ENCODE measurements around the gene C1orf21.

C1orf21 gene

DNA sequence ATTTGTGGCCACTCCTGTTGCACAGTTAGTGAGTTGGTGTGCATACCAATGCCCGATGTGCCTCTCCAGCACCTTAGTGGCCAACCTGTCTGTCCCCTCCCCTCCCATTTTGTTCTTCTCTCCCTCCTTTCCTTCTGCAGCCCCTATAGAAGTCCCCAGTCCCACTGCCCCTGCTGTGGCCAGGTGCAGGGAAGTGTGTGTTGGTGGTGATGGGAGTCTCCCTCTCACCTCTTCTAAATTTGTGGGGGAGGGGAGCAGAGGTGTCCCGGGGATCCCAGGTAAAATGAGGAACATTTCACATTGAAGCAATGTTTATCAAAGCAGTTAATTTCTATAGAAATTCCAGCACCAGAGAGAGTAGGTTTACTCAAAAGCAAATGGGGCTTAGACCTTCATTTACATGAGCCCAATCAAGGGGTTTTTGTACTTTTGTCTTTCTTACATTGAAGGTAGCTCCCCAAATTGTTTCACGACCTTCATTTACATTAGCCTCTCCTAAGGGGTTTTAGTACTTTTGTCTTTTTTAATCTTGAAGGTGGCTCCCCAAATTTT lies 3.0 kb upstream of the C1orf21 start:
- Histone ChIP-seq H3K36me3 (ENCODE audit: control insufficient read depth in 1 of 2, insufficient read depth in 2 of 2, low read depth in 1 of 2, low read length in 2 of 2) (no peaks in the 10 kb centered on the region), H2BK5ac (ENCODE audit: low read depth, low read length, poor library complexity, severe bottlenecking) (no peak overlapping the region), H3K23ac (ENCODE audit: low read length in 2 of 2) (no peak overlapping the region), H4K8ac (ENCODE audit: low read length) (no peak overlapping the region), H3K79me1 (replicated peaks; ENCODE audit: low read length, poor library complexity, severe bottlenecking) (no peaks in the 10 kb centered on the region), H3K9me3 (ENCODE audit: control insufficient read depth, low read length) (no peaks in the 10 kb centered on the region), H3K27ac (ENCODE audit: low read length, poor library complexity, severe bottlenecking) (no peak overlapping the region), H3K18ac (ENCODE audit: low read depth in 1 of 2, low read length in 2 of 2) (no peak overlapping the region), H3K4me1 (ENCODE audit: control insufficient read depth, insufficient read depth, low read depth, low read length) (peaks cover 2% of the 10 kb centered on the region), H3K27me3 (ENCODE audit: control insufficient read depth in 1 of 2, insufficient read depth in 1 of 2, low read length in 2 of 2) (no peaks in the 10 kb centered on the region), H3K14ac (ENCODE audit: low read length in 2 of 2) (no peak overlapping the region), H2AFZ (ENCODE audit: low read depth, low read length) (no peak overlapping the region), H3K4me2 (ENCODE audit: low read length, poor library complexity, severe bottlenecking) (no peak overlapping the region), H3K9ac (ENCODE audit: low read length) (no peak overlapping the region), H2BK15ac (ENCODE audit: low read depth, poor library complexity, severe bottlenecking) (no peak overlapping the region), H2BK12ac (ENCODE audit: low read length in 2 of 2) (no peak overlapping the region), H3K4ac (ENCODE audit: low read depth in 1 of 2, low read length in 2 of 2) (no peak overlapping the region), H2AK5ac (ENCODE audit: low read length, severe bottlenecking) (no peak overlapping the region), H4K91ac (ENCODE audit: low read length) (no peak overlapping the region), H2BK120ac (ENCODE audit: low read depth, low read length) (no peak overlapping the region), H3K4me3 (ENCODE audit: insufficient read depth in 1 of 2, low read depth in 1 of 2, low read length in 2 of 2) (no peak overlapping the region)
- DNase-seq: no peak
- WGBS: no CpG with 5 or more reads among the region's 3 CpGs

DNA sequence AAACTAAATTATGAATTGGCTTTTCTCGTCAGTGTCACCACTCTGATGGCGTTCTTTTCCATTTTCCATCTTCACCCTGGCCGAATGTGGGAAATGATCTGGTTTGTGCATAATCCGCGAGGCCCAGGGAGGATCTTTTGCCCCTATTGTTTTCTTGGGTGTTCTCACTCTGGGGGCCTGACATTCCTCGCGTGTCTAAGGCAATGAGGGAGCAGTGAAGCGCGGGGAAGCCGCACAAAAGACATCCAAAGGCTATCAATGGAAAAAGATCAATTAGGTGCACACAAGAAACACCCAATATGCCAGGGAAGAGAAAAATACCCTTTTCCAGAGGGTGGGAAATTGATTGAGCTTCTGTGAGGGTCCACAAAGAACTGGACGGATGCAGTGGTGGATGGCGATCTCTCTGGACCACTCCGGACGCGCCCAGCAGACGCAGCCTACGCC lies 941 bp upstream of the C1orf21 start:
- peaks cover 8% of the 10 kb centered on the region for H3K79me1 ChIP-seq (replicated peaks; ENCODE audit: low read length, poor library complexity, severe bottlenecking)
- no peak overlapping the region for H2BK15ac ChIP-seq (ENCODE audit: low read depth, poor library complexity, severe bottlenecking)
- H3K4me3 ChIP-seq (ENCODE audit: insufficient read depth in 1 of 2, low read depth in 1 of 2, low read length in 2 of 2): peak overlapping the region; percentile 81 to 89
- no peak overlapping the region for H3K23ac ChIP-seq (ENCODE audit: low read length in 2 of 2)
- H3K4me2 ChIP-seq (ENCODE audit: low read length, poor library complexity, severe bottlenecking): peak overlapping the region; percentile 82
- 19% methylated on average over 14 of the region's 17 CpGs for WGBS
- no peak overlapping the region for H3K14ac ChIP-seq (ENCODE audit: low read length in 2 of 2)
- H3K36me3 ChIP-seq (ENCODE audit: control insufficient read depth in 1 of 2, insufficient read depth in 2 of 2, low read depth in 1 of 2, low read length in 2 of 2): no peaks in the 10 kb centered on the region
- H3K4me1 ChIP-seq (ENCODE audit: control insufficient read depth, insufficient read depth, low read depth, low read length): peaks cover 3% of the 10 kb centered on the region
- no peak overlapping the region for H3K27ac ChIP-seq (ENCODE audit: low read length, poor library complexity, severe bottlenecking)
- peak overlapping the region; percentile 89 for H4K91ac ChIP-seq (ENCODE audit: low read length)
- DNase-seq: no peak
- peak overlapping the region; percentile 52 for H4K8ac ChIP-seq (ENCODE audit: low read length)
- H3K27me3 ChIP-seq (ENCODE audit: control insufficient read depth in 1 of 2, insufficient read depth in 1 of 2, low read length in 2 of 2): no peaks in the 10 kb centered on the region
- H2BK5ac ChIP-seq (ENCODE audit: low read depth, low read length, poor library complexity, severe bottlenecking): no peak overlapping the region
- no peak overlapping the region for H2AFZ ChIP-seq (ENCODE audit: low read depth, low read length)
- H2BK120ac ChIP-seq (ENCODE audit: low read depth, low read length): no peak overlapping the region
- peak overlapping the region in 1 of 2 experiments; percentile 79 for H3K4ac ChIP-seq (ENCODE audit: low read depth in 1 of 2, low read length in 2 of 2)
- H3K9ac ChIP-seq (ENCODE audit: low read length): peak overlapping the region; percentile 79
- H2AK5ac ChIP-seq (ENCODE audit: low read length, severe bottlenecking): no peak overlapping the region
- H2BK12ac ChIP-seq (ENCODE audit: low read length in 2 of 2): no peak overlapping the region
- H3K18ac ChIP-seq (ENCODE audit: low read depth in 1 of 2, low read length in 2 of 2): peak overlapping the region; percentile 48 to 70
- no peaks in the 10 kb centered on the region for H3K9me3 ChIP-seq (ENCODE audit: control insufficient read depth, low read length)

DNA sequence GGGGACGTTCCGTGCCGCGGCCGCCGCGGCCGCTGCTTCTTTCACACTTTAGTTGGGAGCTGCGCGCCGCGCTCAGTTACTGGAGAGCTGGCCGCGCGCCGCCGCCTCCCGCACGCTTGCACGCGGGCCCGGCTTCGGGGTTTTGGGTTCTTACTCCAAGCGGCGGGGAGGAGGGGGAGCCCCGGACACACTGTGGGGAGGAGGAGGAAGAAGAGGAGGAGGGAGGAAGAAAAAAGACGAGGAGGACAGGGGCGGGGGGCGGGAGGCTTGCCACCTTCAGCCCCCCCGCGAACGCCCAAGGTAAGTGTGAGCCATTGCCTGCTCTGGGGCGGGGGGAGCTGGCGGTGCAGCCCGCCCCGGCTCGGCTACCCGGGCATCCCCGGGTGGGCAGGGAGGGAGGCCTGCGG lies 243 bp downstream of the C1orf21 start:
- H3K4me1 ChIP-seq (ENCODE audit: control insufficient read depth, insufficient read depth, low read depth, low read length): peaks cover 3% of the 10 kb centered on the region
- H3K9ac ChIP-seq (ENCODE audit: low read length): peak overlapping the region; percentile 94
- H3K27me3 ChIP-seq (ENCODE audit: control insufficient read depth in 1 of 2, insufficient read depth in 1 of 2, low read length in 2 of 2): no peaks in the 10 kb centered on the region
- peak overlapping the region; percentile 97 for H3K4me2 ChIP-seq (ENCODE audit: low read length, poor library complexity, severe bottlenecking)
- peak overlapping the region; percentile 81 to 89 for H3K4me3 ChIP-seq (ENCODE audit: insufficient read depth in 1 of 2, low read depth in 1 of 2, low read length in 2 of 2)
- peak overlapping the region; percentile 61 to 69 for H3K18ac ChIP-seq (ENCODE audit: low read depth in 1 of 2, low read length in 2 of 2)
- peaks cover 10% of the 10 kb centered on the region for H3K79me1 ChIP-seq (replicated peaks; ENCODE audit: low read length, poor library complexity, severe bottlenecking)
- peak overlapping the region; percentile 37 for H2AFZ ChIP-seq (ENCODE audit: low read depth, low read length)
- peak overlapping the region; percentile 84 for H4K91ac ChIP-seq (ENCODE audit: low read length)
- peak overlapping the region; percentile 62 to 93 for H3K4ac ChIP-seq (ENCODE audit: low read depth in 1 of 2, low read length in 2 of 2)
- WGBS: under 1% methylated on average over 33 of the region's 40 CpGs
- peak overlapping the region; percentile 41 to 95 for H3K14ac ChIP-seq (ENCODE audit: low read length in 2 of 2)
- H2BK5ac ChIP-seq (ENCODE audit: low read depth, low read length, poor library complexity, severe bottlenecking): no peak overlapping the region
- H2BK15ac ChIP-seq (ENCODE audit: low read depth, poor library complexity, severe bottlenecking): peak overlapping the region; percentile 73
- peak overlapping the region in 1 of 2 experiments; percentile 67 for H2BK12ac ChIP-seq (ENCODE audit: low read length in 2 of 2)
- H4K8ac ChIP-seq (ENCODE audit: low read length): no peak overlapping the region
- H2AK5ac ChIP-seq (ENCODE audit: low read length, severe bottlenecking): no peak overlapping the region
- peak; percentile 93 for DNase-seq
- H3K9me3 ChIP-seq (ENCODE audit: control insufficient read depth, low read length): no peaks in the 10 kb centered on the region
- H3K36me3 ChIP-seq (ENCODE audit: control insufficient read depth in 1 of 2, insufficient read depth in 2 of 2, low read depth in 1 of 2, low read length in 2 of 2): no peaks in the 10 kb centered on the region
- no peak overlapping the region for H3K27ac ChIP-seq (ENCODE audit: low read length, poor library complexity, severe bottlenecking)
- peak overlapping the region in 1 of 2 experiments; percentile 79 for H3K23ac ChIP-seq (ENCODE audit: low read length in 2 of 2)
- peak overlapping the region; percentile 71 for H2BK120ac ChIP-seq (ENCODE audit: low read depth, low read length)

DNA sequence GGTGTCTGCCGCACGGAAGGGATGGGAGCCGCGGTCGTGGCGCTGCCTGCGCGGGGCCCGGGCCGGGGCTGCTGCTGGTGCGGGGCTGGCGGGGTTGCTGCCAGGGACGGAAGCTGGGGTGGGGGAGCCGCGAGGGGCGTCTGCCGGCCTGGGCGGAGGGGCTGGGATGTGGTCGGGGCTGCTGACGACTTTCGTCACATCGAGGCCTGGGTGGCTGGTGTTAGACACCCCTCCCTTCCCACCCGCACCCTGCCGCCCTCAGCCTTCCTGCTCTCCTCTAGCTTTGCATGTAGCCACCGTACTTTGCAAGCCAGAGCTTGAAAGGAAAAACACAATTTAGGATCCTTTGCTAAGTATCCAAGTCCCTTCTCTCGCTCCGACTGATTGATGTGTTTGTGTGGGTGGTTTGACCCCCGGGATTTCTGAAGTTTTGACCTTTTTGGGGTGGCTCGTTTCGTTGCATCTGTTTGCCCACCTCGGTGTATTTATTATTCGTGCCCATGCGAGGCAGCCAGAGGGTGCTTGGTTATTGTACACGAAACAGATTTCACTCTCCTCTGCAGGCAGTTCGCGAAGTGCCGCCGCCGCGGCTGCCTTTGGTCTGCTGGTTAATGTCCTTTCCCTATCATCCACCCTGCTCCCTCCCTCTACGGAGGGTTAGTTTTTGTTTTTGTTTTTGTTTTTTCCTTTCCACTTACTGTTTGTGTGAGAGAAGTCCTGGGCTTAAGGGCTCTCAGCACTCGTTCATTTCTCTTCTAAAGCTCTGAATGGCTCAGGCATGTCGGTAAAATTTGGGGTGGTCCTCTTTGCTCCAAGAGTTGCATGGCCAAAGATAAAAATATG lies 868 bp downstream of the C1orf21 start:
- H4K8ac ChIP-seq (ENCODE audit: low read length): peak overlapping the region; percentile 17
- H3K4me3 ChIP-seq (ENCODE audit: insufficient read depth in 1 of 2, low read depth in 1 of 2, low read length in 2 of 2): peak overlapping the region; percentile 81 to 89
- WGBS: 0% methylated on average over 22 of the region's 43 CpGs
- H2AK5ac ChIP-seq (ENCODE audit: low read length, severe bottlenecking): no peak overlapping the region
- peaks cover 3% of the 10 kb centered on the region for H3K4me1 ChIP-seq (ENCODE audit: control insufficient read depth, insufficient read depth, low read depth, low read length)
- H3K27me3 ChIP-seq (ENCODE audit: control insufficient read depth in 1 of 2, insufficient read depth in 1 of 2, low read length in 2 of 2): no peaks in the 10 kb centered on the region
- peak overlapping the region; percentile 84 for H4K91ac ChIP-seq (ENCODE audit: low read length)
- H3K18ac ChIP-seq (ENCODE audit: low read depth in 1 of 2, low read length in 2 of 2): peak overlapping the region; percentile 61 to 69
- peak overlapping the region; percentile 41 to 95 for H3K14ac ChIP-seq (ENCODE audit: low read length in 2 of 2)
- H2BK15ac ChIP-seq (ENCODE audit: low read depth, poor library complexity, severe bottlenecking): peak overlapping the region; percentile 73
- H3K4me2 ChIP-seq (ENCODE audit: low read length, poor library complexity, severe bottlenecking): peak overlapping the region; percentile 97
- no peak overlapping the region for H2BK5ac ChIP-seq (ENCODE audit: low read depth, low read length, poor library complexity, severe bottlenecking)
- H3K23ac ChIP-seq (ENCODE audit: low read length in 2 of 2): peak overlapping the region in 1 of 2 experiments; percentile 79
- peak overlapping the region; percentile 34 for H3K27ac ChIP-seq (ENCODE audit: low read length, poor library complexity, severe bottlenecking)
- peak overlapping the region in 1 of 2 experiments; percentile 67 for H2BK12ac ChIP-seq (ENCODE audit: low read length in 2 of 2)
- H3K4ac ChIP-seq (ENCODE audit: low read depth in 1 of 2, low read length in 2 of 2): peak overlapping the region; percentile 40 to 93
- peaks cover 12% of the 10 kb centered on the region for H3K79me1 ChIP-seq (replicated peaks; ENCODE audit: low read length, poor library complexity, severe bottlenecking)
- peak overlapping the region; percentile 94 for H3K9ac ChIP-seq (ENCODE audit: low read length)
- peak overlapping the region; percentile 74 for H2BK120ac ChIP-seq (ENCODE audit: low read depth, low read length)
- no peaks in the 10 kb centered on the region for H3K9me3 ChIP-seq (ENCODE audit: control insufficient read depth, low read length)
- no peaks in the 10 kb centered on the region for H3K36me3 ChIP-seq (ENCODE audit: control insufficient read depth in 1 of 2, insufficient read depth in 2 of 2, low read depth in 1 of 2, low read length in 2 of 2)
- peak overlapping the region; percentile 37 for H2AFZ ChIP-seq (ENCODE audit: low read depth, low read length)
- peak; percentile 58 for DNase-seq
